ENCODE data around the gene IL18.
"Not testable (repeated sequence)": the region's sequence is repeated elsewhere in the genome, so short reads cannot be mapped to it uniquely, and the experiment has no call there.

Gene IL18

DNA sequence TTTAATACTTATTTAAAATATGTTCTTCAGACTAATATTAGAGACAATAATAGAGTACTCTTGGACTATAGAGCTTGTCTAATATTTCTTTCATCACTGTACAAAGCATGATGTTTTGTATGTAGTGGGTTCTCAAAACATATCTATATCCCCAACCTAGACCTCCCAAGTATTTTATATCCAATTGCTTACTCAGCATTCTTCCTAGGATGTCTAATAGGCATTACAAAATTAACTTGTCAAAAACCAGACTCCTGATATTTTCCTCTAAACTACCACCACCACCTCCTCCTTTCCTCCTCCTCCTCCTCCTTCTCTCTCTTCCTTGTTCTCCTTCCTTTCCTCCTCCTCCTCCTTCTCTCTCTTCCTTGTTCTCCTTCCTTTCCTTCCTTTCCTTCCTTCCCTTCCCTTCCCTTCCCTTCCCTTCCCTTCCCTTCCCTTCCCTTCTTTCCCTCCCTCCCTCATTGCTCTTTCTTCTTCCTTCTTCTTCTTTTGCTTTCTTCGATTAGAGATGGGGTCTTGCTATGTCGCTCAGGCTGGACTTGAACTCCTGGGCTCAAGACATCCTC, 32.7 kb upstream of the IL18 start:
- Histone ChIP-seq H3K9ac (ENCODE audit: low read length) (no peak overlapping the region), H2BK120ac (ENCODE audit: insufficient read depth, low read length, poor library complexity) (no peak overlapping the region), H3K18ac (ENCODE audit: low read length) (no peak overlapping the region), H2AK5ac (ENCODE audit: low read length) (no peak overlapping the region), H2BK5ac (ENCODE audit: low read depth, low read length, poor library complexity) (no peak overlapping the region), H3K79me2 (ENCODE audit: control insufficient read depth, insufficient read depth, low read length, poor library complexity) (no peaks in the 10 kb centered on the region), H2AFZ (ENCODE audit: insufficient read depth, low read length, poor library complexity) (no peak overlapping the region), H3K9me3 (ENCODE audit: insufficient read depth, low read depth, low read length) (no peaks in the 10 kb centered on the region), H4K8ac (ENCODE audit: low read depth, low read length) (no peak overlapping the region), H3K4ac (ENCODE audit: low read depth, low read length) (no peak overlapping the region), H3K23ac (ENCODE audit: low read length) (no peak overlapping the region), H3K14ac (ENCODE audit: low read length) (no peak overlapping the region), H3K27me3 (ENCODE audit: insufficient read depth, low read length) (no peaks in the 10 kb centered on the region), H3K36me3 (ENCODE audit: control insufficient read depth in 1 of 2, insufficient read depth in 2 of 2, low read length in 2 of 2) (no peaks in the 10 kb centered on the region), H4K91ac (ENCODE audit: low read depth, low read length) (no peak overlapping the region), H2BK12ac (ENCODE audit: low read length) (no peak overlapping the region), H3K4me1 (ENCODE audit: control insufficient read depth in 1 of 2, insufficient read depth in 2 of 2, low read length in 2 of 2) (no peaks in the 10 kb centered on the region), H3K79me1 (ENCODE audit: low read length) (no peaks in the 10 kb centered on the region), H3K27ac (ENCODE audit: low read depth, low read length) (no peak overlapping the region), H3K4me3 (ENCODE audit: low read depth, low read length) (no peak overlapping the region), H4K12ac (ENCODE audit: low read depth, low read length) (no peak overlapping the region), H3K4me2 (ENCODE audit: low read length) (no peak overlapping the region)
- WGBS (ENCODE audit: extremely low coverage, insufficient coverage, insufficient read length), result no CpG with 5 or more reads among the region's 2 CpGs
- no peak for DNase-seq

GRCh38 chr11:112195951-112196351, 32.1 kb upstream of the IL18 start:
- no peak overlapping the region for H3K4ac ChIP-seq (ENCODE audit: low read depth, low read length)
- no peak overlapping the region for H2AFZ ChIP-seq (ENCODE audit: insufficient read depth, low read length, poor library complexity)
- no peak overlapping the region for H3K4me3 ChIP-seq (ENCODE audit: low read depth, low read length)
- no peak for DNase-seq
- H3K4me1 ChIP-seq (ENCODE audit: control insufficient read depth in 1 of 2, insufficient read depth in 2 of 2, low read length in 2 of 2), result no peaks in the 10 kb centered on the region
- H2AK5ac ChIP-seq (ENCODE audit: low read length), result no peak overlapping the region
- H3K79me2 ChIP-seq (ENCODE audit: control insufficient read depth, insufficient read depth, low read length, poor library complexity), result no peaks in the 10 kb centered on the region
- H2BK12ac ChIP-seq (ENCODE audit: low read length), result no peak overlapping the region
- no peak overlapping the region for H3K4me2 ChIP-seq (ENCODE audit: low read length)
- no CpG with 5 or more reads among the region's 2 CpGs for WGBS (ENCODE audit: extremely low coverage, insufficient coverage, insufficient read length)
- H2BK5ac ChIP-seq (ENCODE audit: low read depth, low read length, poor library complexity), result no peak overlapping the region
- no peaks in the 10 kb centered on the region for H3K27me3 ChIP-seq (ENCODE audit: insufficient read depth, low read length)
- H3K36me3 ChIP-seq (ENCODE audit: control insufficient read depth in 1 of 2, insufficient read depth in 2 of 2, low read length in 2 of 2), result no peaks in the 10 kb centered on the region
- no peak overlapping the region for H4K12ac ChIP-seq (ENCODE audit: low read depth, low read length)
- no peak overlapping the region for H3K14ac ChIP-seq (ENCODE audit: low read length)
- H3K9ac ChIP-seq (ENCODE audit: low read length), result no peak overlapping the region
- H3K27ac ChIP-seq (ENCODE audit: low read depth, low read length), result no peak overlapping the region
- H4K8ac ChIP-seq (ENCODE audit: low read depth, low read length), result no peak overlapping the region
- H2BK120ac ChIP-seq (ENCODE audit: insufficient read depth, low read length, poor library complexity), result no peak overlapping the region
- no peak overlapping the region for H3K23ac ChIP-seq (ENCODE audit: low read length)
- no peak overlapping the region for H3K18ac ChIP-seq (ENCODE audit: low read length)
- H3K79me1 ChIP-seq (ENCODE audit: low read length), result no peaks in the 10 kb centered on the region
- no peak overlapping the region for H4K91ac ChIP-seq (ENCODE audit: low read depth, low read length)
- H3K9me3 ChIP-seq (ENCODE audit: insufficient read depth, low read depth, low read length), result no peaks in the 10 kb centered on the region

- not testable (repeated sequence) for H3K36me3 ChIP-seq (ENCODE audit: control insufficient read depth in 1 of 2, insufficient read depth in 2 of 2, low read length in 2 of 2); H3K4ac ChIP-seq (ENCODE audit: low read depth, low read length)
- no CpG with 5 or more reads among the region's 11 CpGs for WGBS (ENCODE audit: extremely low coverage, insufficient coverage, insufficient read length)
Measured at GRCh38 chr11:112195113-112195512, 31.2 kb upstream of the IL18 start.

DNA sequence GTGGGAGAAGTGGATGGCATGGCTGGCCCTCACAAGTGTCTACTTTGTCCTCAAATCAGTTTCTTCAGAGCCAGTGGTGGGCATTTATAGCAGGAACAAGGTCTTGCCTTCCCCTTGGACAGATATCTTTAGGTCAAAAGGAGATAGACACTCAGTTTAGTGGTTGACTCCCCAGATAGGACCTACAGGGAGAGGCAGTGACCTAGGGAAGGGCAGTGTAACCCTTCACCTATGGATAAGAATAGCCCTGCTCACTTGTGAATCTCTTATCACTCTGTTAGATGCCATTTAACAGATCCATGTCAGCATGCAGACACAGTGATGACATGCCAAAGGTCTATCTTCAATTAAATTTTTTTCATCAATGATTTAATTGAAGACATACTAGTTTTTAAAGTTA, 22.4 kb upstream of the IL18 start:
- no peak overlapping the region for H3K23ac ChIP-seq (ENCODE audit: low read length)
- H3K9me3 ChIP-seq (ENCODE audit: insufficient read depth, low read depth, low read length), result no peaks in the 10 kb centered on the region
- no peak overlapping the region for H3K4me3 ChIP-seq (ENCODE audit: low read depth, low read length)
- no peak overlapping the region for H2BK12ac ChIP-seq (ENCODE audit: low read length)
- H3K79me1 ChIP-seq (ENCODE audit: low read length), result no peaks in the 10 kb centered on the region
- H3K79me2 ChIP-seq (ENCODE audit: control insufficient read depth, insufficient read depth, low read length, poor library complexity), result no peaks in the 10 kb centered on the region
- no peak for DNase-seq
- no peak overlapping the region for H4K91ac ChIP-seq (ENCODE audit: low read depth, low read length)
- no peak overlapping the region for H3K18ac ChIP-seq (ENCODE audit: low read length)
- no peak overlapping the region for H3K14ac ChIP-seq (ENCODE audit: low read length)
- H3K4me1 ChIP-seq (ENCODE audit: control insufficient read depth in 1 of 2, insufficient read depth in 2 of 2, low read length in 2 of 2), result no peaks in the 10 kb centered on the region
- H2AK5ac ChIP-seq (ENCODE audit: low read length), result no peak overlapping the region
- no peak overlapping the region for H2BK120ac ChIP-seq (ENCODE audit: insufficient read depth, low read length, poor library complexity)
- H3K27me3 ChIP-seq (ENCODE audit: insufficient read depth, low read length), result no peaks in the 10 kb centered on the region
- no peak overlapping the region for H3K4me2 ChIP-seq (ENCODE audit: low read length)
- H4K8ac ChIP-seq (ENCODE audit: low read depth, low read length), result no peak overlapping the region
- H3K9ac ChIP-seq (ENCODE audit: low read length), result no peak overlapping the region
- H3K36me3 ChIP-seq (ENCODE audit: control insufficient read depth in 1 of 2, insufficient read depth in 2 of 2, low read length in 2 of 2), result no peaks in the 10 kb centered on the region
- H3K4ac ChIP-seq (ENCODE audit: low read depth, low read length), result no peak overlapping the region
- no peak overlapping the region for H3K27ac ChIP-seq (ENCODE audit: low read depth, low read length)
- H4K12ac ChIP-seq (ENCODE audit: low read depth, low read length), result no peak overlapping the region
- H2AFZ ChIP-seq (ENCODE audit: insufficient read depth, low read length, poor library complexity), result no peak overlapping the region
- H2BK5ac ChIP-seq (ENCODE audit: low read depth, low read length, poor library complexity), result no peak overlapping the region

More at GRCh38 chr11:112195113-112195512, 31.2 kb upstream of the IL18 start:
- H3K27me3 ChIP-seq (ENCODE audit: insufficient read depth, low read length); H3K79me2 ChIP-seq (ENCODE audit: control insufficient read depth, insufficient read depth, low read length, poor library complexity); H4K8ac ChIP-seq (ENCODE audit: low read depth, low read length); H2BK5ac ChIP-seq (ENCODE audit: low read depth, low read length, poor library complexity); H4K12ac ChIP-seq (ENCODE audit: low read depth, low read length); H2AFZ ChIP-seq (ENCODE audit: insufficient read depth, low read length, poor library complexity); H3K18ac ChIP-seq (ENCODE audit: low read length); H3K27ac ChIP-seq (ENCODE audit: low read depth, low read length); H3K4me1 ChIP-seq (ENCODE audit: control insufficient read depth in 1 of 2, insufficient read depth in 2 of 2, low read length in 2 of 2); H3K14ac ChIP-seq (ENCODE audit: low read length); DNase-seq; H3K9me3 ChIP-seq (ENCODE audit: insufficient read depth, low read depth, low read length); H3K79me1 ChIP-seq (ENCODE audit: low read length); H2BK12ac ChIP-seq (ENCODE audit: low read length); H3K23ac ChIP-seq (ENCODE audit: low read length); H2AK5ac ChIP-seq (ENCODE audit: low read length); H4K91ac ChIP-seq (ENCODE audit: low read depth, low read length); H2BK120ac ChIP-seq (ENCODE audit: insufficient read depth, low read length, poor library complexity); H3K4me2 ChIP-seq (ENCODE audit: low read length); H3K9ac ChIP-seq (ENCODE audit: low read length); H3K4me3 ChIP-seq (ENCODE audit: low read depth, low read length): not testable (repeated sequence)
